Measurements from ENCODE around the gene EHMT1. TPM values are rescaled to one million over a fixed set of nuclear protein-coding genes. Genes with fewer than 3 reads are reported as not detected.
"Not testable (repeated sequence)": the region's sequence is repeated elsewhere in the genome, so short reads cannot be mapped to it uniquely, and the experiment has no call there.

EHMT1 gene
- polyA plus RNA-seq, 2 donors, result 26.6 to 42.3 TPM

GRCh38 chr9:137877506-137878122 lies 258.8 kb downstream of the EHMT1 start, which contains the start of gene CACNA1B:
Gene CACNA1B (plus strand): TSS chr9:137877782. CDS start chr9:137877934, 152 bp downstream.
- H3K27ac ChIP-seq (ENCODE audit: low read depth in 2 of 2, low read length in 1 of 2); H3K36me3 ChIP-seq (ENCODE audit: control insufficient read depth in 2 of 2, insufficient read depth in 2 of 2, low read length in 1 of 2); H3K4me1 ChIP-seq (ENCODE audit: control insufficient read depth in 2 of 2, insufficient read depth in 2 of 2, low read length in 1 of 2): not testable (repeated sequence)
- Histone ChIP-seq H3K9me3 (ENCODE audit: control insufficient read depth in 2 of 2, insufficient read depth in 1 of 2, low read depth in 1 of 2, low read length in 1 of 2) (peaks cover 0 to 12% of the 10 kb centered on the region in 2 donors), H3K27me3 (ENCODE audit: control insufficient read depth in 1 of 2, insufficient read depth in 2 of 2, low read length in 2 of 2) (peaks cover 0 to 14% of the 10 kb centered on the region in 2 donors), H3K4me3 (ENCODE audit: low read depth in 1 of 2, low read length in 2 of 2) (peak within 1 kb of the TSS; percentile 20 to 34)
- WGBS, 2 donors, result 7 to 12% methylated on average over 33 to 94 of the region's 95 CpGs

- Histone ChIP-seq H3K4me3 (ENCODE audit: low read depth in 1 of 2, low read length in 2 of 2) (peak overlapping the region; percentile 20 to 34), H3K9me3 (ENCODE audit: control insufficient read depth in 2 of 2, insufficient read depth in 1 of 2, low read depth in 1 of 2, low read length in 1 of 2) (peaks cover 0 to 12% of the 10 kb centered on the region in 2 donors), H3K27me3 (ENCODE audit: control insufficient read depth in 1 of 2, insufficient read depth in 2 of 2, low read length in 2 of 2) (peaks cover 0 to 14% of the 10 kb centered on the region in 2 donors), H3K4me1 (ENCODE audit: control insufficient read depth in 2 of 2, insufficient read depth in 2 of 2, low read length in 1 of 2) (peaks cover 0 to 6% of the 10 kb centered on the region in 2 donors), H3K27ac (ENCODE audit: low read depth in 2 of 2, low read length in 1 of 2) (no peak overlapping the region), H3K36me3 (ENCODE audit: control insufficient read depth in 2 of 2, insufficient read depth in 2 of 2, low read length in 1 of 2) (no peaks in the 10 kb centered on the region)
- 4 to 5% methylated on average over 84 to 101 of the region's 101 CpGs for WGBS, 2 donors
Measured at GRCh38 chr9:137878146-137878941, 259.5 kb downstream of the EHMT1 start.

DNA sequence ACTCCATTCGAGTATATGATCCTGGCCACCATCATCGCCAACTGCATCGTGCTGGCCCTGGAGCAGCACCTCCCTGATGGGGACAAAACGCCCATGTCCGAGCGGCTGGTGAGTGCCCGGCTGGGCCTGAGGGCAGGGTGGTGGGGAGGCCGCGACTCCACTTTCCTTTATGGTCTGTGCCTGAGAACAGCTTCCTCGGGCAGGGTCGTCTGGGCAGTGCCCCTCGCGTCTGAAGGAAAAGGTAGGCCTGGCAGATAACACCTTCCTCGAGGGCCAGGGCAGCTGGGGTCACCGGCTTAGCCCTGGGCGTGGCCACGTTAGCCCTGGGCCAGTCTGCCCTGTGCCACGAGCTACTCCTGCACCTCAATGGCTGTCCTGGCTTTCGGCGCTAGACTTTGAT lies 260.2 kb downstream of the EHMT1 start:
- H3K36me3 ChIP-seq (ENCODE audit: control insufficient read depth in 2 of 2, insufficient read depth in 2 of 2, low read length in 1 of 2), result no peaks in the 10 kb centered on the region
- H3K4me1 ChIP-seq (ENCODE audit: control insufficient read depth in 2 of 2, insufficient read depth in 2 of 2, low read length in 1 of 2), result peaks cover 0 to 6% of the 10 kb centered on the region in 2 donors
- H3K9me3 ChIP-seq (ENCODE audit: control insufficient read depth in 2 of 2, insufficient read depth in 1 of 2, low read depth in 1 of 2, low read length in 1 of 2), result peaks cover 0 to 12% of the 10 kb centered on the region in 2 donors
- no peak overlapping the region for H3K27ac ChIP-seq (ENCODE audit: low read depth in 2 of 2, low read length in 1 of 2)
- H3K4me3 ChIP-seq (ENCODE audit: low read depth in 1 of 2, low read length in 2 of 2), result no peak overlapping the region
- H3K27me3 ChIP-seq (ENCODE audit: control insufficient read depth in 1 of 2, insufficient read depth in 2 of 2, low read length in 2 of 2), result peaks cover 0 to 14% of the 10 kb centered on the region in 2 donors
- 81% methylated on average over 20 of the region's 20 CpGs for WGBS, 2 donors

- peaks cover 0 to 14% of the 10 kb centered on the region in 2 donors for H3K27me3 ChIP-seq (ENCODE audit: control insufficient read depth in 1 of 2, insufficient read depth in 2 of 2, low read length in 2 of 2)
- peaks cover 0 to 12% of the 10 kb centered on the region in 2 donors for H3K9me3 ChIP-seq (ENCODE audit: control insufficient read depth in 2 of 2, insufficient read depth in 1 of 2, low read depth in 1 of 2, low read length in 1 of 2)
- no peak overlapping the region for H3K27ac ChIP-seq (ENCODE audit: low read depth in 2 of 2, low read length in 1 of 2)
- 83 to 85% methylated on average over 8 of the region's 8 CpGs for WGBS, 2 donors
- peaks cover 0 to 6% of the 10 kb centered on the region in 2 donors for H3K4me1 ChIP-seq (ENCODE audit: control insufficient read depth in 2 of 2, insufficient read depth in 2 of 2, low read length in 1 of 2)
- no peaks in the 10 kb centered on the region for H3K36me3 ChIP-seq (ENCODE audit: control insufficient read depth in 2 of 2, insufficient read depth in 2 of 2, low read length in 1 of 2)
- no peak overlapping the region for H3K4me3 ChIP-seq (ENCODE audit: low read depth in 1 of 2, low read length in 2 of 2)
Measured at GRCh38 chr9:137879566-137880150, 260.9 kb downstream of the EHMT1 start.

GRCh38 chr9:137880160-137880975 lies 261.6 kb downstream of the EHMT1 start:
- Histone ChIP-seq H3K27ac (ENCODE audit: low read depth in 2 of 2, low read length in 1 of 2) (no peak overlapping the region), H3K9me3 (ENCODE audit: control insufficient read depth in 2 of 2, insufficient read depth in 1 of 2, low read depth in 1 of 2, low read length in 1 of 2) (peaks cover 0 to 10% of the 10 kb centered on the region in 2 donors), H3K36me3 (ENCODE audit: control insufficient read depth in 2 of 2, insufficient read depth in 2 of 2, low read length in 1 of 2) (no peaks in the 10 kb centered on the region), H3K4me1 (ENCODE audit: control insufficient read depth in 2 of 2, insufficient read depth in 2 of 2, low read length in 1 of 2) (peaks cover 0 to 6% of the 10 kb centered on the region in 2 donors), H3K4me3 (ENCODE audit: low read depth in 1 of 2, low read length in 2 of 2) (no peak overlapping the region), H3K27me3 (ENCODE audit: control insufficient read depth in 1 of 2, insufficient read depth in 2 of 2, low read length in 2 of 2) (peaks cover 0 to 14% of the 10 kb centered on the region in 2 donors)
- 80 to 81% methylated on average over 15 to 16 of the region's 16 CpGs for WGBS, 2 donors

GRCh38 chr9:137880976-137881530 lies 262.2 kb downstream of the EHMT1 start:
- Histone ChIP-seq H3K36me3 (ENCODE audit: control insufficient read depth in 2 of 2, insufficient read depth in 2 of 2, low read length in 1 of 2) (no peaks in the 10 kb centered on the region), H3K9me3 (ENCODE audit: control insufficient read depth in 2 of 2, insufficient read depth in 1 of 2, low read depth in 1 of 2, low read length in 1 of 2) (peaks cover 0 to 10% of the 10 kb centered on the region in 2 donors), H3K27ac (ENCODE audit: low read depth in 2 of 2, low read length in 1 of 2) (no peak overlapping the region), H3K27me3 (ENCODE audit: control insufficient read depth in 1 of 2, insufficient read depth in 2 of 2, low read length in 2 of 2) (peaks cover 0 to 11% of the 10 kb centered on the region in 2 donors), H3K4me3 (ENCODE audit: low read depth in 1 of 2, low read length in 2 of 2) (no peak overlapping the region), H3K4me1 (ENCODE audit: control insufficient read depth in 2 of 2, insufficient read depth in 2 of 2, low read length in 1 of 2) (peaks cover 0 to 6% of the 10 kb centered on the region in 2 donors)
- 75 to 78% methylated on average over 10 of the region's 10 CpGs for whole genome bisulfite sequencing, 2 donors

DNA sequence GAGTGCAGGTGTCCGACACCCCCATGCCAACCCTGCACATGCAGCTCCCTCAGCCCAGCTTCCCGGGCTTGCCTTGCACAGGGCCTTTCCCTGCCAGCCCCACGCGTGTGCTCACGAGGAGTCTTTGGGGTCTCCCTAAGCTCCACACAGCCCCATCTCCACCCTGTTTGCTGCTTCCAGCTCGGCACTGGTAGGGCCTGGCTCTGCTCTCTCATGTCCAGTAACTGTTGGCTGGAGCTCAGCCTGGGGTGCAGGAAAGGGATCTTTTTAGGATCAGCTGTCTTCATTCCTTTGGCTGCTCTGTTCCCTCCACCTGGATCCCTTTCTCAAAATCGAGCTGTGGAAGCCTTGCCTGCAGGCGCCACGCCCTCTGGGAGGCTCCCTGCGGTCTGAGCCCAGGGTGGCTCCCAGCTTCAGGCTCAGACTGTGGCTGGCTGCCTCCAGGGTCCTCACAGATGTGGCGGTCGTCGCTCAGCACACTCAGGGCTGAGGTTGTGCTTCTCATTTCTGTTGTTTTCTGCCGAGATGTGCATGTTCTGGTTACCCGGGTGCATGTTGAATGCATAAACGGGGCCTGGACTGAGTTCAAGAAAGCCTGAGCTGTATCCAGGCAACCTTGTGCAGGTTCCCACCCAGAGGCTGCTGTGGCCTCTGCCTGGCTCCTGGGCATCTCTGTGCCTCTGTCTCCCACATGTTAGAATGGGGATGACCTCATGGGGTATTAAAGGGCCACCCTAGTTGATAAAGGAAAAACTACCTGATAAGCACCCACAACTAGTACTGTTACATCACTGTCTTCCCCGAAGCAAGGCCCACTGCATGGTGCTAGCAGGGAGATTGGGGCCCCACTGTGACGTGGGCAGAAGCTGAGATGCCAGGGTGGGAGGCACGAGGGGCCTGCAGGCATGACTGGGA lies 263.0 kb downstream of the EHMT1 start:
- Histone ChIP-seq H3K36me3 (ENCODE audit: control insufficient read depth in 2 of 2, insufficient read depth in 2 of 2, low read length in 1 of 2) (no peaks in the 10 kb centered on the region), H3K27me3 (ENCODE audit: control insufficient read depth in 1 of 2, insufficient read depth in 2 of 2, low read length in 2 of 2) (peaks cover 0 to 11% of the 10 kb centered on the region in 2 donors), H3K4me3 (ENCODE audit: low read depth in 1 of 2, low read length in 2 of 2) (no peak overlapping the region), H3K27ac (ENCODE audit: low read depth in 2 of 2, low read length in 1 of 2) (no peak overlapping the region), H3K4me1 (ENCODE audit: control insufficient read depth in 2 of 2, insufficient read depth in 2 of 2, low read length in 1 of 2) (peaks cover 0 to 6% of the 10 kb centered on the region in 2 donors), H3K9me3 (ENCODE audit: control insufficient read depth in 2 of 2, insufficient read depth in 1 of 2, low read depth in 1 of 2, low read length in 1 of 2) (peaks cover 0 to 8% of the 10 kb centered on the region in 2 donors)
- 55 to 56% methylated on average over 19 of the region's 19 CpGs for WGBS, 2 donors

DNA sequence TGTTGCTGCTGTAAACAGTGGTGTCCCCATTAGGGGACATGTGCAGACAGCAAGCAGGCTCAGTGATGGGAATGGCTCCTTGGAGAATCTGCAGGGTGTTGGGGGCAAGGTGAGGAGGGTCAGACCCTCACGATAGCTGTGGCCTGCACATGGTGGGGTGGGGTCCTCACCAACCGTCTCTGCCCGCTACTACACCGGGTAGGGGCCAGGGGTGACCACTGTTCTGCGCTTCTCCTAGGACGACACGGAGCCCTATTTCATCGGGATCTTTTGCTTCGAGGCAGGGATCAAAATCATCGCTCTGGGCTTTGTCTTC lies 263.7 kb downstream of the EHMT1 start:
- Histone ChIP-seq H3K4me3 (ENCODE audit: low read depth in 1 of 2, low read length in 2 of 2) (no peak overlapping the region), H3K27me3 (ENCODE audit: control insufficient read depth in 1 of 2, insufficient read depth in 2 of 2, low read length in 2 of 2) (peaks cover 0 to 7% of the 10 kb centered on the region in 2 donors), H3K4me1 (ENCODE audit: control insufficient read depth in 2 of 2, insufficient read depth in 2 of 2, low read length in 1 of 2) (peaks cover 0 to 6% of the 10 kb centered on the region in 2 donors), H3K9me3 (ENCODE audit: control insufficient read depth in 2 of 2, insufficient read depth in 1 of 2, low read depth in 1 of 2, low read length in 1 of 2) (peaks cover 0 to 4% of the 10 kb centered on the region in 2 donors), H3K27ac (ENCODE audit: low read depth in 2 of 2, low read length in 1 of 2) (no peak overlapping the region), H3K36me3 (ENCODE audit: control insufficient read depth in 2 of 2, insufficient read depth in 2 of 2, low read length in 1 of 2) (no peaks in the 10 kb centered on the region)
- WGBS, 2 donors, result 85% methylated on average over 10 of the region's 10 CpGs

All from esophagus (tissue), 2 donors.